Ishikawa (cell line): ENCODE data around the gene PLCE1.
A peak's percentile ranks its signal among the peaks of the same experiment; 100 is the strongest.

Experiments
- CEBPB ChIP-seq: IDR thresholded peaks from 2 replicates; pipeline ENCODE4 v1.6.1; 2012
- CREB1 ChIP-seq: IDR thresholded peaks from 2 replicates; pipeline ENCODE4 v1.6.1; 2012; ENCODE audit warnings: low read depth
- EGR1 ChIP-seq: IDR thresholded peaks from 2 replicates; pipeline ENCODE4 v1.6.1; 2012
- EP300 ChIP-seq: IDR thresholded peaks from 2 replicates; pipeline ENCODE4 v1.6.1; 2012; ENCODE audit warnings: borderline replicate concordance
- FOXM1 ChIP-seq: IDR thresholded peaks from 2 replicates; pipeline ENCODE4 v1.6.1; 2012; ENCODE audit warnings: low read depth, borderline replicate concordance
- NFIC ChIP-seq: IDR thresholded peaks from 2 replicates; pipeline ENCODE4 v1.6.1; 2012
- RAD21 ChIP-seq: IDR thresholded peaks from 2 replicates; pipeline ENCODE4 v1.6.1; 2012; ENCODE audit warnings: low read depth
- TAF1 ChIP-seq: IDR thresholded peaks from 2 replicates; pipeline ENCODE4 v1.6.1; 2012; ENCODE audit warnings: low read depth, mild to moderate bottlenecking
- TCF12 ChIP-seq: IDR thresholded peaks from 2 replicates; pipeline ENCODE4 v1.6.1; 2012; ENCODE audit warnings: low read depth
- TEAD4 ChIP-seq: IDR thresholded peaks from 2 replicates; pipeline ENCODE4 v1.6.1; 2012
- YY1 ChIP-seq: IDR thresholded peaks from 2 replicates; pipeline ENCODE4 v1.6.1; 2012; ENCODE audit warnings: low read depth
- ZBTB7A ChIP-seq: IDR thresholded peaks from 2 replicates; pipeline ENCODE4 v1.6.1; 2012; ENCODE audit warnings: low read depth
- TF ChIP-seq, protein P1 (sequence below): IDR thresholded peaks from 2 replicates; pipeline ENCODE4 v1.6.1; 2012
- TF ChIP-seq, protein P2 (sequence below): IDR thresholded peaks from 2 replicates; pipeline ENCODE4 v1.6.1; 2012; ENCODE audit warnings: low read depth, mild to moderate bottlenecking
- TF ChIP-seq, protein P3 (sequence below): IDR thresholded peaks from 2 replicates; pipeline ENCODE4 v1.6.1; 2012

PLCE1 gene

DNA sequence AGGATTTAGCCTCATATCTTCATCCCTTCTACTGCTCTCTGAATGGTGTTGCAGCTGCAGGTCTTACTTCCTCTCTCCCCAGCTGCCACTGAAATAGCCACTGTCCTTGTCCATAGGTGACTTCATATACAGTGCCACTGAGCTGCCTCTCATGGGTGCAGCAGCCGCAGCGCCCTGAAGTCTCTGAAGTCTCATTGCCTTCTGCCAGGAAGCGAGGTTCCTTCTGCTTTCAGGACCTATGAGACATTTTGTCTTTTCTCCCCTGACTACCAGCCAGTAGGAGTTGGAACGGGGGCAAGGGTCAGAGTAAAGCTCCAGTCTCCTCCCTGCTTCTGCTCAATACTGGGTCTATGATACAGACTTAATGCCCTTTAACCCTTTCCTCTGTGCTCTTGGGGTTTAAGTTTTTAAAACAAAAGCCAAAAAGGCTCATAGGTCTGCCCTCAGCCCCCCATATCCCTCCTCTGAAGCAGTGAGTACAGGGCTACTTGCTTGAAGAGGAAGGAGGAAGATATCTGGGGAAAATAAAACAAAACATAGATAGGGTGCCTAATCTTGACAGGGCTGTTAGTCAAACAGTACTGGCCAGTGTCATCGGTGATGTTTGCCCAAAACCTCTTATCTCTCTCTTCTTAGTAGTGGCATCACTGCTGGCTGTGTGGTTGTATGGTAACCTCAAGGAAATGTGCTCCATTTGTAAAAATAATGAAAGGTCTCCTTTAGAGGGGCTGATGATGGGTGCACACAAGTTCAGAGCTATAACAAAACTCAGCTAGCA, 7.1 kb downstream of the PLCE1 start:
- no peak for TF ChIP-seq EP300
- TF ChIP-seq CEBPB = no peak
- TF ChIP-seq, protein P1, sequence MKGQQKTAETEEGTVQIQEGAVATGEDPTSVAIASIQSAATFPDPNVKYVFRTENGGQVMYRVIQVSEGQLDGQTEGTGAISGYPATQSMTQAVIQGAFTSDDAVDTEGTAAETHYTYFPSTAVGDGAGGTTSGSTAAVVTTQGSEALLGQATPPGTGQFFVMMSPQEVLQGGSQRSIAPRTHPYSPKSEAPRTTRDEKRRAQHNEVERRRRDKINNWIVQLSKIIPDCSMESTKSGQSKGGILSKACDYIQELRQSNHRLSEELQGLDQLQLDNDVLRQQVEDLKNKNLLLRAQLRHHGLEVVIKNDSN = no peak
- no peak for TF ChIP-seq ZBTB7A
- TF ChIP-seq NFIC = no peak
- no peak for TF ChIP-seq EGR1
- TF ChIP-seq, protein P2, sequence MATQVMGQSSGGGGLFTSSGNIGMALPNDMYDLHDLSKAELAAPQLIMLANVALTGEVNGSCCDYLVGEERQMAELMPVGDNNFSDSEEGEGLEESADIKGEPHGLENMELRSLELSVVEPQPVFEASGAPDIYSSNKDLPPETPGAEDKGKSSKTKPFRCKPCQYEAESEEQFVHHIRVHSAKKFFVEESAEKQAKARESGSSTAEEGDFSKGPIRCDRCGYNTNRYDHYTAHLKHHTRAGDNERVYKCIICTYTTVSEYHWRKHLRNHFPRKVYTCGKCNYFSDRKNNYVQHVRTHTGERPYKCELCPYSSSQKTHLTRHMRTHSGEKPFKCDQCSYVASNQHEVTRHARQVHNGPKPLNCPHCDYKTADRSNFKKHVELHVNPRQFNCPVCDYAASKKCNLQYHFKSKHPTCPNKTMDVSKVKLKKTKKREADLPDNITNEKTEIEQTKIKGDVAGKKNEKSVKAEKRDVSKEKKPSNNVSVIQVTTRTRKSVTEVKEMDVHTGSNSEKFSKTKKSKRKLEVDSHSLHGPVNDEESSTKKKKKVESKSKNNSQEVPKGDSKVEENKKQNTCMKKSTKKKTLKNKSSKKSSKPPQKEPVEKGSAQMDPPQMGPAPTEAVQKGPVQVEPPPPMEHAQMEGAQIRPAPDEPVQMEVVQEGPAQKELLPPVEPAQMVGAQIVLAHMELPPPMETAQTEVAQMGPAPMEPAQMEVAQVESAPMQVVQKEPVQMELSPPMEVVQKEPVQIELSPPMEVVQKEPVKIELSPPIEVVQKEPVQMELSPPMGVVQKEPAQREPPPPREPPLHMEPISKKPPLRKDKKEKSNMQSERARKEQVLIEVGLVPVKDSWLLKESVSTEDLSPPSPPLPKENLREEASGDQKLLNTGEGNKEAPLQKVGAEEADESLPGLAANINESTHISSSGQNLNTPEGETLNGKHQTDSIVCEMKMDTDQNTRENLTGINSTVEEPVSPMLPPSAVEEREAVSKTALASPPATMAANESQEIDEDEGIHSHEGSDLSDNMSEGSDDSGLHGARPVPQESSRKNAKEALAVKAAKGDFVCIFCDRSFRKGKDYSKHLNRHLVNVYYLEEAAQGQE = no peak
- TF ChIP-seq TCF12 = no peak
- no peak for TF ChIP-seq CREB1
- TF ChIP-seq, protein P3, sequence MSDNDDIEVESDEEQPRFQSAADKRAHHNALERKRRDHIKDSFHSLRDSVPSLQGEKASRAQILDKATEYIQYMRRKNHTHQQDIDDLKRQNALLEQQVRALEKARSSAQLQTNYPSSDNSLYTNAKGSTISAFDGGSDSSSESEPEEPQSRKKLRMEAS = no peak
- TF ChIP-seq RAD21 = no peak
- no peak for TF ChIP-seq FOXM1

DNA sequence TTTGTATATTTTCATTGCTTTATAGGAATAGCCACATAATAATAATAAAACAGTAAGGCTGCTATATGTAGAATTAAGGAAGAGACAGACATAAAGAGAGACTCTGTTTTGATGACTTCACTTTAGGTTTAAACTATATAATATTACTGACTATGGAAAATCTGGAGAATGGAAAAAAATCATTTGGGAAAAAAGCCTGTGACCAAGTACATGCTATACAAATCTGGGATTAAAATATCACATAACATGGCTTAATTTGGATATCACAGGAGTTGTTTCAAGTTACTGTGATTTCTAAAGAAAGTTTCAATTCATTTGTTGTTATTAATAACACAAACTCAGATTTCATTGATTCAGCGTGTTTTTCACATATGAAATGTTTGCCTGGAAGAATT, 7.7 kb downstream of the PLCE1 start:
- TF ChIP-seq FOXM1 = no peak
- TF ChIP-seq NFIC = no peak
- no peak for TF ChIP-seq EP300
- no peak for TF ChIP-seq CEBPB
- TF ChIP-seq, protein P3 = no peak
- TF ChIP-seq TAF1 = no peak
- no peak for TF ChIP-seq TEAD4
- TF ChIP-seq YY1 = no peak
- no peak for TF ChIP-seq CREB1
- TF ChIP-seq ZBTB7A = no peak
- TF ChIP-seq RAD21 = no peak
- TF ChIP-seq TCF12 = no peak
- no peak for TF ChIP-seq EGR1
- TF ChIP-seq, protein P2 = no peak
- TF ChIP-seq, protein P1 = no peak

DNA sequence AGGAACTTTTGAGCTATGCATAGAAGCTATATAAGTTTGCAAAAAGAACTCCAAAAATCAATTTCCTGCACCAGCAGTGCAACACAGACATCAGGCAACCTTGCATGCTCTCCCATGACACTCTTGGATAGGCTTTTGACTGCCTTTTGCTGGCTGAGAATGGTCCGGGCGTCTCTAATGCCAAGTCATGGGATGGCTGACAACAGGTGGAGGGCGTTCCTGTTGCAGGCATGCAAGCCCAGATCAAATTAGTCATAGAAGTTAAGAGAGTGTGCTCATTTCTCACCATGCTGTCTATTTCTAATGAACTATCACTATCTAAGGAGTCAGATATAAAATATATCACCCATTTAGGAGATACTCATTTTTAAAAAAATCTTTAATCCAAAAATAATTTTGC, 8.4 kb downstream of the PLCE1 start:
- no peak for TF ChIP-seq EGR1
- TF ChIP-seq, protein P3 = 0 out of 2 replicates have a peak, but pooled peaks have one; percentile 32

DNA sequence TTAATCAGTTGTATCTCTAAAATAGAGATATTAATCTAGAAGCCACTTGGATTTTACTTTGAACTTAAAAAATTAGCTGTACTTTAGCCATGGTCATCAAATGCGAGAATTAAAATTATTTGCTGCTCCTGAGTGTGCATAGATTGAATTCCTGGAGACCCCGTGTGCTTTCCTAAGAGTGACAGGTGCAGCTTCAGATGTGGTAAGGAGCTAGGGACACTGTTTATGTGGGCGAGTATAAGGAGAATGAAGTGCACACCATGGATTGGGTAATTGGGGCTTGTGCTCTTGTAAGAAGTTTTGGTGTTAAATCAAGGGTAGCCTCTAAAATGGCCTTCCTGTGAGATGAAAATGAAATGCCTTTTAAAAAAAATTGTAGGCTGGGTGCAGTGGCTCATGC, 9.8 kb downstream of the PLCE1 start:
- TF ChIP-seq EP300 (no peak), NFIC (no peak)
- TF ChIP-seq, protein P1 = no peak
- TF ChIP-seq, protein P3 = no peak

DNA sequence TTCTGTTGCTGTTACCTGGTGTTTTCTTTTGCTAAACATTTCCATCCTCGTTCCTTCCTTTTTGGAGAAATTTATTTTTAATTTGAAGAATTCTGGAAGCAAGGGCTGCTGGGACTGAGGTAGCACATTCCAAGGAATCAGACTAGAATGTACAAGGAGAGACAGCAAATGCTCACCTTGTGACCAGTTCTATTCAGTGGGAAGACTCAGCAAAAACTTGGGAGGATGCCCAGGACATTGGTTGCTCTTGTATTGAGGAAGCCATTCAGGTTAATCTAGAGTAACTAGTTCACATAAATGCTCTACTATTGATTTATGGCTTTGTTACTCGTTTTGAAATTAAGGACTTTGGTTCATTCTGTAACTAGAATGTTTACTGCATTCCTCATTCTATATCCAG, 11.3 kb downstream of the PLCE1 start:
- no peak for TF ChIP-seq FOXM1
- no peak for TF ChIP-seq CEBPB
- no peak for TF ChIP-seq EP300
- 0 out of 2 replicates have a peak, but pooled peaks have one; percentile 11 for TF ChIP-seq NFIC
- TF ChIP-seq TEAD4 = peak; percentile 51; the same call in 1 of the 2 replicates
